A204.1 (cell line): ENCODE data around the gene ZNF142.

Experiments used
- FAIRE-seq: peaks from 2 replicates; lab custom pipeline; 2012; peaks lifted over from hg19 to GRCh38; lab: Jason Lieb, UNC

Gene ZNF142

GRCh38 chr2:218648787-218649100, 10.7 kb downstream of the ZNF142 start:
- FAIRE-seq, result no peak

DNA sequence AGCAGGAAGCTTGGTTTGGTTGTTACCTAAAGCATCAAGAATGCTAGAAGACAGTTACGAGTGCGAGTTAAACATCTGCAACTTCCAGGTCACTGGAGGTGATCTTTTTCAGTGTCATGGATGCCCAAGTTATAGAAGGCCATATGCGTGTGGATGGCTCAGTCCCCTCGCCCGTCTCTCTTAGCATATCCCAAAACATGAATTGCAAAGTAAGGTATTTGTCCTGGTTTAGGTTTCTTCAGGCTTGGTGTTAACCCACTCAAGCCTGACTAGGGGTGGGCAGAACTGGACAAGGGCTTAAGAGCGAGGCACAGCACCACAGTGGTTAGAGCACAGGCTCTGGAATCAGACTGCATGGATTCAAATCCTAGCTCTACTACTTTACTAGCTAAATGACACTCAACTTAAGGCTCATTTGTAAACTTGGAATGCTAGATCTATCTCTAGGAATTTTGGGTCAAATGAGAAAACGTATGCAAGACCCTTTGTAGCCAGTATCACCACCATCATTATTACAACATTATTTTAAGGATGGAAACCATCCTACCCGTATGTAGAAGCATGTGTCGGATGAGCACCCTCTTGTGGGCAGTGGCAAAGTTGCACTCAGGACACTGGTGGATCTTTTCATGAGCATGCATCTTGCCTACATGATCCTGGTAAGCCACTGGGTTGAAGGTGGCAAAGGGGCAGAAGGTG, 11.2 kb downstream of the ZNF142 start:
- FAIRE-seq, result peak; percentile 85

DNA sequence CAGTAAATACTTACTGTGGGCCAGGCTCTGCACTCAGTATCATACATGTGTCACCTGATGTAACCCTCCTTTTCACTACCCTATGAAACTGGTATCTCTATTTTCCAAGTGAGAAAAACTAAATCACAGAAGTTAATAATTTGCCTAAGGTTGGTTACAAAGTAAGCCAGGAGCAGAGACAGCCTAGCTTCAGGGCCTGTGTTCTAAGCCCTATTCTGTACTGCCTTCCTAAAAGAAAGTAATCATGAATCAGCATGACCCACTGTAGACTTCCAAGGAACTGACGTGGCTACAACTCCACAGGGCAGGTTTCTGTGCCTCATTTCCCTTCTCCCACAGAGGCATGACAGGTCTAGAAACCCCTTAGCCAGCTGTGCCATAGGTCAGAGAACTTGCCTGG, 14.3 kb downstream of the ZNF142 start:
- FAIRE-seq, result no peak

DNA sequence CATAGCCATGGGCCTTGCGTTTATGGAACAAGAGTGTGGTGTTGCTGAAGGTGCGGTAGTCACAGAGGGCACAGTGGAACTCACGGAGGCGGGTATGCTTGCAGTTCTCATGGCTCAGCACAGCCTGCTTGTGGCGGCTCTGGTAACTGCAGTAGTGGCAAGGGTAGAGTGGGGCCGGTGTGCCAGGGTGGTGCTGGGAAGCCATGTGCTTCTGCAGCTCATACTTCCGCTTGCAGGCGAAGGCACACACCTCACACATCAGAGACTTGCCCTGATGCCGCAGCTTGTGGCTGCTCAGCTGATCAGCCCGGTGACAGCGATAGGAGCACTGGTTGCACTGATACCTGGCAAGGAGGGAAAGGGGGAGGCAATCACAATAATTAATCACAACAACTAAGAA, 14.7 kb downstream of the ZNF142 start:
- no peak for FAIRE-seq

- FAIRE-seq, result no peak
Observed at GRCh38 chr2:218643751-218644310, 15.6 kb downstream of the ZNF142 start.

- no peak for FAIRE-seq
Observed at GRCh38 chr2:218642786-218643185, 16.6 kb downstream of the ZNF142 start.

DNA sequence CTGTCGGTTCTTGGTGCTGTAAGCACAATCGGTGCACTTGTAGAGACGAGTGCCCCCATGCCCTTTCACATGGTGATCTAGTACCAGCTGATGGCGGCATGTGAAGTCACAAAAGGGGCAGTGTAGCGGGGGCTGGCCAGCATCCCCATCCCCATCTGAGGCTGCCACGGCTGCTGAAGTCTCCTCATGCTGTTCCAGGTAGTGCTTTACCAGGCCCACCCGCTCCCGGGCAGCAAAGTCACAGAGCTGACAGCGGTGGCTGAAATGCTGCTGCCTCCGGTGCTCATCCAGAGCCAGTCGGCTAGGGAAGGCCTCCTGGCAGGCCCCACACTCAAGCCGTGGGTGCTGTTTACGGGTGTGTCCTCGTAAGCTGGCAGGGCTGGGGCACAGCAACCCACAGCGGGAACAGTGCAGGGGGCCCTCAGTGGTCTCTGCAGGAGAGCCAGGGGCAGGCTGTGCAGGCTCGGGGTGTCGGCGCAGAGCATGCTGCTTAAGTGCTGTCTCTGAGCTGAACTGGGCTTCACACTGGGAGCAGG, 17.2 kb downstream of the ZNF142 start:
- no peak for FAIRE-seq

DNA sequence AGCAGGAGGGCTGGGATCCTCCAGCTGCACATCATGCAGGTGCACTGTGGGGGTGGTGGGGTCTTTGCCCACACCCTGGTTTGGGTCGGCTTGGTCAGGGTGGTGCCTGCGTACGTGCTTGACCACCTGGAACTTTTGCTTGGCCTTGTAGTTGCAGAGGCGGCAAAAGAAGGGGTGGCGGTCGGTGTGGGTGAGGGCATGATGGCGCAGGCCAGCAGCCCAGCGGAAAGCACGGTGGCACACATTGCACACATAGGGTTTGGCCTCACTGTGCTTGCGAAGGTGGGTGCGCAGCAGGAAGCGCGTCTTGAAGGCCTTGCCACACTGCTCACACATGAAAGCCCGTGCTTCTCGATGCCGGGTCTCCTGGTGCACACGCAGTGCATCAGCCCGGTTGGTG, 21.1 kb downstream of the ZNF142 start:
- FAIRE-seq, result no peak

DNA sequence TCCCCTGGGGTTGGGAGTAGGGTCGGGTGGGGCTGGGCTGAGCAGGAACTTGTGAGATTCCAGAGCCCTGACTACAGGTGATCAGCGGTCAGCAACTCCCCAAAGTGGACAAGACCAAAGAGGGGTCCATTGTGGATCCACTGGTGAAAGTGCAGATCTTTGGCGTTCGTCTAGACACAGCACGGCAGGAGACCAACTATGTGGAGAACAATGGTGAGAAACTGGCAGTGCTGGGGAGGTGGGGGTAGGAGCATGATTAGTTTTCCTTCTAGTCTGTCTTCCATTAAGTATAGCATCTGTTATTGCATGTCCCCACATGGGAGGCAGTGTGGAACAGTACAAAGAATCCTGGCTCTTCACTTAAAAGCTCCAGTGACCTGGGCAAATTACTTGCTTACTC, 23.7 kb downstream of the ZNF142 start:
- no peak for FAIRE-seq

GRCh38 chr2:218631837-218632236, 27.6 kb downstream of the ZNF142 start:
- FAIRE-seq, result no peak

DNA sequence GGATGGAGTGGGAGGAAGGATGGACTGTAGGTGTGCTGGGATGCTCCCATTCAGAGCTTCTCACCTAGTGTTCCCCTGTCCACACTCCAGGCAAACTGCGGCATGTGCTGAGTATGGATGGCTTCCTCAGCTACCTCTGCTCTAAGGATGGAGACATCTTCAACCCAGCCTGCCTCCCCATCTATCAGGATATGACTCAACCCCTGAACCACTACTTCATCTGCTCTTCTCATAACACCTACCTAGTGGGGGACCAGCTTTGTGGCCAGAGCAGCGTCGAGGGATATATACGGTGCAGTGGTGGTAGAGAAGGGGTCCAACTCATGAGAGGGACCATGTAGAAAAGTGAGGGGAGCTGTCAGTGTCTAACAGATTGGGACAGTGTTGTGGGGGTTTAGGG, 31.5 kb downstream of the ZNF142 start:
- FAIRE-seq, result no peak

- no peak for FAIRE-seq
Observed at GRCh38 chr2:218626369-218626768, 33.1 kb downstream of the ZNF142 start.

DNA sequence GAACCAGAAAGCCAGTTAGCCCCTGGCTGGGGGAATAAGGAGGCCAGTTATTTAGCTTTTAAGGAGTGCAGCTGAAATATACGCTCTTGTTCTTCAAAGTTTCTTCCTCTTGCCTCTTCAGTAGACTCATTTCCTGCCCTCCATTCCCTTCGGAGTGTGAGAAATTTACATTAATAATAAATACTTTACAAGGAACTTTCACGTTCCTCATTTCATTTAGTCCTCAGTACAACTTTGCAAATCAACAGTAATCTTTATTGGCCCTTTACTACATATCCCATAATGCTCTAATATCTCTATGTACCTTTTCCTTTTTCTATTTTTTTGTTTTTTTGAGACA, 36.1 kb downstream of the ZNF142 start:
- no peak for FAIRE-seq

DNA sequence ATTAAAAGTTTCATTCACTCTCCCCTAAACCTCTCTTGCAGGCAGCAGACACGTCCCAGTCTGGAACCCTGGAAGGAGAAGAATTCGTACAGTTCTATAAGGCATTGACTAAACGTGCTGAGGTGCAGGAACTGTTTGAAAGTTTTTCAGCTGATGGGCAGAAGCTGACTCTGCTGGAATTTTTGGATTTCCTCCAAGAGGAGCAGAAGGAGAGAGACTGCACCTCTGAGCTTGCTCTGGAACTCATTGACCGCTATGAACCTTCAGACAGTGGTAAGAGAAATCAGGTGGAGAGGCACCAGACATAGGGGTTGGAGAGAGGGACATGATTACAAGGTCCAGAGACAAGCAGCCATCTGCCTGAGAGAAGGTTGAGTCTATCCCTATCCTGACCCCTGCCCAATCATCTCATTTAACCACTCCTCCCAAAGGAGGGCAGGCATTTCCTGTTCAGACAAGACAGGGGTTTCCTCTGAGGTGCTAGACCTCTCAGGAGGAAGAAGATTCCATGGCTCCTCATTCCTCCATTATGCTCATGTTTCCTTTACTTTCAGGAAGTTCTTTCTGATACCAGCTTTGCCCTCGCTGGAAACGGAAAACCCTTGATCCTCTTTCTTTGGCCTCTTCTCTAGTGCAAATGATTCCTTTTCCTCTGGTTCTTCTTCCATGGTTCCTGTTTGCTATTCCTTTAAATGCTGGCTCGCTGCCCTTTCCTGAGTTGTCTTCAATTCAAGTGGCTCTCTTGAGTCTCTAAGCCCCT, 36.6 kb downstream of the ZNF142 start:
- no peak for FAIRE-seq

- no peak for FAIRE-seq
Observed at GRCh38 chr2:218621007-218621406, 38.4 kb downstream of the ZNF142 start.

DNA sequence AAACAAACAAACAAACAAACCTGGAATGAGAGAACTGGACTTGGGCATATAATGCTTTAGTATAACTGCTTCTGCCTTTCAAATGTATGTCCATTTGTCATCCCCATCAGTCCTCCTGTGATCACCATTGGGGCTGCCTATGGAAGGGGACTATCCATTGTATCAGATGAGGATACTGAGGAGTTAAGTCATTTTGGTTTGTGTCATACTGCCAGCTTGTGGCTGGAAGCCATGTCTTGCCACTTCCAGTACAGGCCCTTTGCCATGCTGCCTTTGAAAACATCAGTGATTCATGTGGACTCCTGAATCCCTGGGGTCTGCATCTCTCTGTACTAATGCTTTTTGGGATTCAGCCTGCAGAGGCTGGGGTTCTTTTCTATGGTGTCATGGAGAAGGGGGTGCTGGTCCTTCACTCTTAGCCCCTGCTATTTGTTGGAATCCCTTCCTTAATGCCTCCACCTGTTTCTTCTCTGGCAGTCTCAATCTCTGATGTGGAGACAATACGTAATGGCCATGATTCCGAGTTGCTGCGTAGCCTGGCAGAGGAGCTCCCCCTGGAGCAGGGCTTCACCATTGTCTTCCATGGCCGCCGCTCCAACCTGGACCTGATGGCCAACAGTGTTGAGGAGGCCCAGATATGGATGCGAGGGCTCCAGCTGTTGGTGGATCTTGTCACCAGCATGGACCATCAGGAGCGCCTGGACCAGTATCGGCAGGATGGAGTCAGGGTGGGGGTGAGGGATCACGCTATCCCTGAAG, 41.1 kb downstream of the ZNF142 start:
- FAIRE-seq, result no peak

- no peak for FAIRE-seq
Observed at GRCh38 chr2:218615868-218616315, 43.5 kb downstream of the ZNF142 start.

- no peak for FAIRE-seq
Observed at GRCh38 chr2:218607436-218608115, 51.8 kb downstream of the ZNF142 start, which contains the start of gene PLCD4. TSS of gene PLCD4 (plus strand) at chr2:218607899. CDS start at chr2:218615740, 7,841 bp downstream.

DNA sequence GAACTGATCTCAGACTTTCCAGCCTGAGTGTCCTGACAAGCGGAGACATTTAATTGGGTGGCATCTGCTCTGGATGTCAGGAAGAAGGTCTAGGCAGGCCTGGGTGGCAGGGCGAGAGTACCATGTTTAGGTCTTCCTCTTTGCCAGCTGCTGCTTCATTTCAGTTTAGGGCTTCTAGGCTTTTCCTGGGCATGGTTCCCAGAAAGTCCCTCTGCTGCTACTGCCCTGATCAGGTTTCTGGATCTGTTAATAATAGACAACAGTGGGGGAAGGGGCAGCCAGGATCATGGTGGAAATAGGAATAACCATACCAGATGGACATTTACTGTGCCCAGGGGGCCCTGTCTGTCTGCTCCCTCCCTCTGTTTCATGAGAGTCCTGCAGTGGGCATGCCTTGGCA, 54.0 kb downstream of the ZNF142 start:
- FAIRE-seq, result no peak
